Melanocyte of skin (primary cell): ENCODE results near the gene STAT5B. TPM values are rescaled to one million over a fixed set of nuclear protein-coding genes. Genes with fewer than 3 reads are reported as not detected.

Experiments
- total RNA-seq, 2 donors: library from RNA; depleted of rRNA; stranded (reverse); fragments of >200 nt; gene quantifications; 2 replicates each; pipeline ENCODE4 v1.2.3, GENCODE V29; 2012

STAT5B gene
- 10 to 100 TPM; 18.6 to 25.3 TPM for total RNA-seq

GRCh38 chr17:42276359-42276608 lies at the start of gene STAT5B:
Gene STAT5B, minus strand, starts transcription at chr17:42276391. Its CDS starts 44,264 bp downstream, at chr17:42232127.

GRCh38 chr17:42287977-42288802 lies 12.0 kb upstream of the STAT5B start, which contains the start of gene STAT5A:
Gene STAT5A, plus strand, starts transcription at chr17:42288498. Its CDS starts 914 bp downstream, at chr17:42289412.

GRCh38 chr17:42193969-42194899 lies 82.0 kb downstream of the STAT5B start, which contains the start of gene GHDC:
Gene GHDC, minus strand, starts transcription at chr17:42194494. Its CDS starts 913 bp downstream, at chr17:42193581.

GRCh38 chr17:42184713-42185620 lies 91.2 kb downstream of the STAT5B start, which contains the start of gene HCRT:
Gene HCRT, minus strand, starts transcription at chr17:42185452. Its CDS starts 87 bp downstream, at chr17:42185365.

GRCh38 chr17:42180922-42181850 lies 95.0 kb downstream of the STAT5B start, which contains the start of gene KCNH4:
Gene KCNH4, minus strand, starts transcription at chr17:42181142. Its CDS starts 197 bp downstream, at chr17:42180945.

Other genes with a start within 250 kb of the STAT5B start
- gene C17orf113, start 225.8 kb downstream of the STAT5B start, total RNA-seq = under 1 TPM; under 0.01 to 0.34 TPM
- not detected for gene ZNF385C, start 177.9 kb downstream of the STAT5B start, total RNA-seq
- 100 to 1,000 TPM in 1 of 2 donors, 10 to 100 TPM in 1; 86.9 to 121 TPM for gene DHX58, start 163.7 kb downstream of the STAT5B start, total RNA-seq
- 10 to 100 TPM; 16.2 to 17.3 TPM for gene KAT2A, start 155.0 kb downstream of the STAT5B start, total RNA-seq
- gene HSPB9, start 153.6 kb downstream of the STAT5B start, total RNA-seq = under 1 TPM in 1 of 2 donors, not detected in 1; under 0.01 TPM
- gene RAB5C, start 121.4 kb downstream of the STAT5B start, total RNA-seq = 100 to 1,000 TPM; 140 to 227 TPM
- gene KCNH4, start 95.2 kb downstream of the STAT5B start, total RNA-seq = not detected
- gene HCRT, start 90.9 kb downstream of the STAT5B start, total RNA-seq = not detected
- 10 to 100 TPM; 28.2 to 30.6 TPM for gene GHDC, start 81.9 kb downstream of the STAT5B start, total RNA-seq
- gene STAT5A, start 12.1 kb upstream of the STAT5B start, total RNA-seq = 10 to 100 TPM; 52.0 to 64.6 TPM
- gene STAT3, start 112.1 kb upstream of the STAT5B start, total RNA-seq = 100 to 1,000 TPM; 142 to 172 TPM
- gene CAVIN1, start 146.9 kb upstream of the STAT5B start, total RNA-seq = 100 to 1,000 TPM; 118 to 153 TPM
- 100 to 1,000 TPM; 108 to 158 TPM for gene ATP6V0A1, start 182.5 kb upstream of the STAT5B start, total RNA-seq